ENCODE measurements around the gene SWT1. TPM values are rescaled to one million over a fixed set of nuclear protein-coding genes. Genes with fewer than 3 reads are reported as not detected.
A peak's percentile ranks its signal among the peaks of the same experiment; 100 is the strongest.

SWT1 gene
- total and polyA plus RNA-seq, 2 of the 13 experiments (the other 11 are each of a cell fraction or from before 2014, with no cell fraction given): 1.7 to 2.5 TPM

- TF ChIP-seq ZNF263 (CRISPR knock-in tag; IDR thresholded peaks at IDR 0.05): 0 out of 2 replicates have a peak, but pooled peaks have one; percentile 49
- no peak for TF ChIP-seq TCF7L2 (IDR thresholded peaks at IDR 0.05; ENCODE audit: low read depth, low read length)
- 0 out of 2 replicates have a peak, but pooled peaks have one; percentile 13 for TF ChIP-seq ZNF563 (CRISPR knock-in tag; IDR thresholded peaks at IDR 0.05)
- TF ChIP-seq ZNF746 (CRISPR knock-in tag; IDR thresholded peaks at IDR 0.05): 0 out of 2 replicates have a peak, but pooled peaks have one; percentile 28
- TF ChIP-seq ZNF232 (CRISPR knock-in tag; IDR thresholded peaks at IDR 0.05; ENCODE audit: borderline replicate concordance): peak; percentile 72; the same call in 1 of the 2 replicates
- 0 out of 2 replicates have a peak, but pooled peaks have one; percentile 75 for TF ChIP-seq ZNF772 (CRISPR knock-in tag; IDR thresholded peaks at IDR 0.05)
- no peak for TF ChIP-seq NR2F1 (CRISPR knock-in tag; IDR thresholded peaks at IDR 0.05)
- TF ChIP-seq ZNF607 (CRISPR knock-in tag; IDR thresholded peaks at IDR 0.05; ENCODE audit: borderline replicate concordance): peak; percentile 14; the same call in 1 of the 2 replicates
- no peak for TF ChIP-seq SP2 (CRISPR knock-in tag; IDR thresholded peaks at IDR 0.05)
- no peak for TF ChIP-seq TRIM24 (CRISPR knock-in tag; IDR thresholded peaks at IDR 0.05)
- TF ChIP-seq ZNF614 (CRISPR knock-in tag; IDR thresholded peaks at IDR 0.05; ENCODE audit: borderline replicate concordance): 0 out of 2 replicates have a peak, but pooled peaks have one; percentile 25
- TF ChIP-seq IRF9 (CRISPR knock-in tag; IDR thresholded peaks at IDR 0.05; ENCODE audit: borderline replicate concordance): no peak
- TF ChIP-seq FUBP1 (CRISPR knock-in tag; IDR thresholded peaks at IDR 0.05; ENCODE audit: borderline replicate concordance): no peak
- TF ChIP-seq KDM6A (CRISPR knock-in tag; IDR thresholded peaks at IDR 0.05; ENCODE audit: low read depth): no peak
- no peak for TF ChIP-seq ZNF646 (CRISPR knock-in tag; IDR thresholded peaks at IDR 0.05)
- 0 out of 2 replicates have a peak, but pooled peaks have one; percentile 29 for TF ChIP-seq KLF15 (CRISPR knock-in tag; IDR thresholded peaks at IDR 0.05; ENCODE audit: borderline replicate concordance)
- peak; percentile 44 for TF ChIP-seq TAF15 (IDR thresholded peaks at IDR 0.05; ENCODE audit: low read depth, low read length, poor library complexity, severe bottlenecking)
- TF ChIP-seq ZEB1 (IDR thresholded peaks at IDR 0.05; ENCODE audit: insufficient replicate concordance, low read depth): no peak
- peak; percentile 49; the same call in 1 of the 2 replicates for TF ChIP-seq MYPOP (CRISPR knock-in tag; IDR thresholded peaks at IDR 0.05)
Observed at GRCh38 chr1:185156288-185156853, 596 bp upstream of the SWT1 start (continued).

Measured in HepG2 (cell line).